PC-9 (cell line): ENCODE measurements around the gene ITIH5. TPM values are rescaled to one million over a fixed set of nuclear protein-coding genes. Genes with fewer than 3 reads are reported as not detected.

ENCODE experiments used
- BruUV-seq: library from RNA; stranded (reverse); fragments of 400-500 nt; replicated peaks from 2 replicates; lab custom pipeline; 2021; lab: Mats Ljungman, UMichigan
- CTCF ChIA-PET: fragments of 300-600 bp; sonication (Branson Sonifier 250); formaldehyde crosslinking; loops from one replicate; lab custom pipeline; 2022; ENCODE audit warnings: antibody characterized with exemption; lab: Charles Lee
- POLR2A ChIA-PET: fragments of 300-600 bp; sonication (Branson Sonifier 250); formaldehyde crosslinking; loops from one replicate; lab custom pipeline; 2022; ENCODE audit warnings: antibody characterized with exemption; ENCODE audit not compliant: unreplicated experiment; lab: Charles Lee
- DNase-seq, 2 experiments: peaks; one replicate each; pipeline versions ENCODE4 v3.0.0 to v3.0.0-alpha.2; 2015 to 2022; ENCODE audit warnings: mixed read lengths in 1 of 2
- H2AFZ ChIP-seq: fragments of 200-600 bp; sonication (generic); 2 replicates; pipeline ENCODE4 v1.8.1; 2017; ENCODE audit warnings: antibody characterized with exemption
- H3F3A ChIP-seq: fragments of 200-600 bp; sonication (generic); 2 replicates; pipeline ENCODE4 v1.8.1; 2017; ENCODE audit warnings: antibody characterized with exemption, mild to moderate bottlenecking, low read depth; ENCODE audit not compliant: insufficient read depth
- H3K27ac ChIP-seq: fragments of 200-600 bp; sonication (generic); 2 replicates; pipeline ENCODE4 v1.6.1; 2016; ENCODE audit warnings: mixed run types
- H3K27me3 ChIP-seq: fragments of 200-600 bp; sonication (generic); 2 replicates; pipeline ENCODE4 v1.6.1; 2016; ENCODE audit warnings: low read depth, mixed run types; ENCODE audit not compliant: insufficient read depth
- H3K36me3 ChIP-seq: fragments of 200-600 bp; sonication (generic); 2 replicates; pipeline ENCODE4 v1.6.1; 2016; ENCODE audit warnings: low read depth, mixed run types
- H3K4me1 ChIP-seq: fragments of 200-600 bp; sonication (generic); replicated peaks from 2 replicates; pipeline ENCODE4 v1.6.1; 2016; ENCODE audit warnings: mixed run types; ENCODE audit not compliant: insufficient read depth
- H3K4me2 ChIP-seq: fragments of 200-600 bp; sonication (generic); 2 replicates; pipeline ENCODE4 v1.6.1; 2017; ENCODE audit warnings: mixed run types
- H3K4me3 ChIP-seq: fragments of 200-600 bp; sonication (generic); 2 replicates; pipeline ENCODE4 v1.6.1; 2016; ENCODE audit warnings: mixed run types
- H3K79me2 ChIP-seq: fragments of 200-600 bp; sonication (generic); 2 replicates; pipeline ENCODE4 v1.6.1; 2017; ENCODE audit warnings: low read depth, mixed run types
- H3K9me2 ChIP-seq: fragments of 200-600 bp; sonication (generic); 2 replicates; pipeline ENCODE4 v1.8.1; 2017; ENCODE audit warnings: mild to moderate bottlenecking; ENCODE audit not compliant: insufficient read depth
- H3K9me3 ChIP-seq: fragments of 200-600 bp; sonication (generic); 2 replicates; pipeline ENCODE4 v1.8.1; 2016; ENCODE audit warnings: low read depth; ENCODE audit not compliant: insufficient read depth
- H4K20me1 ChIP-seq: fragments of 200-600 bp; sonication (generic); 2 replicates; pipeline ENCODE4 v1.8.1; 2017; ENCODE audit not compliant: insufficient read depth
- CTCF ChIP-seq: fragments of 200-600 bp; sonication (generic); conservative IDR thresholded peaks from 2 replicates; pipeline ENCODE4 v1.6.1; 2017; ENCODE audit warnings: mixed run types, antibody characterized with exemption, mild to moderate bottlenecking, moderate library complexity
- EZH2 ChIP-seq: fragments of 200-600 bp; sonication (generic); IDR thresholded peaks from 2 replicates; pipeline ENCODE4 v1.8.0; 2017; ENCODE audit warnings: antibody characterized with exemption, low read depth
- intact Hi-C: fragments of 100-400 bp; cut with micrococcal nuclease; formaldehyde crosslinking; loops from one replicate; pipeline ENCODE4 v1.10.0; 2022; ENCODE audit not compliant: unreplicated experiment
- total RNA-seq: library from RNA; stranded (reverse); gene quantifications from 2 replicates; pipeline ENCODE4 v1.2.3, GENCODE V29; 2021

The ITIH5 gene
- total RNA-seq, 1 experiment from 2014 or later: not detected

GRCh38 chr10:7651853-7652470 is 14.8 kb downstream of the ITIH5 start:
- H3K9me3 ChIP-seq: no peaks in the 10 kb centered on the region
- H4K20me1 ChIP-seq: no peaks in the 10 kb centered on the region
- H3K27me3 ChIP-seq: peaks cover 32% of the 10 kb centered on the region; the same call in 1 of the 2 replicates
- H3K9me2 ChIP-seq: no peaks in the 10 kb centered on the region
- no peaks in the 10 kb centered on the region for H3F3A ChIP-seq
- no peak overlapping the region for H2AFZ ChIP-seq
- no peak overlapping the region for H3K27ac ChIP-seq
- no TSS peak for BruUV-seq
- H3K4me3 ChIP-seq: no peak overlapping the region
- H3K4me2 ChIP-seq: no peak overlapping the region
- no peak for TF ChIP-seq EZH2
- no peak for TF ChIP-seq CTCF
- POLR2A ChIA-PET: no interaction called here
- no peaks in the 10 kb centered on the region for H3K4me1 ChIP-seq
- H3K36me3 ChIP-seq: no peaks in the 10 kb centered on the region
- no peak for DNase-seq
- intact Hi-C loops: no loop called here
- CTCF ChIA-PET: no interaction called here
- H3K79me2 ChIP-seq: no peaks in the 10 kb centered on the region

GRCh38 chr10:7649673-7650300 is 17.0 kb downstream of the ITIH5 start:
- H3K27me3 ChIP-seq: peaks cover 21% of the 10 kb centered on the region; the same call in 1 of the 2 replicates
- H4K20me1 ChIP-seq: no peaks in the 10 kb centered on the region
- H3F3A ChIP-seq: no peaks in the 10 kb centered on the region
- no peaks in the 10 kb centered on the region for H3K4me1 ChIP-seq
- BruUV-seq: no TSS peak
- DNase-seq: no peak
- H3K79me2 ChIP-seq: no peaks in the 10 kb centered on the region
- TF ChIP-seq EZH2 (no peak), CTCF (no peak)
- no peaks in the 10 kb centered on the region for H3K9me2 ChIP-seq
- no peak overlapping the region for H3K27ac ChIP-seq
- H3K4me3 ChIP-seq: no peak overlapping the region
- ChIA-PET POLR2A (no interaction called here), CTCF (no interaction called here)
- intact Hi-C loops: no loop called here
- no peaks in the 10 kb centered on the region for H3K36me3 ChIP-seq
- no peaks in the 10 kb centered on the region for H3K9me3 ChIP-seq
- H3K4me2 ChIP-seq: no peak overlapping the region
- no peak overlapping the region for H2AFZ ChIP-seq

GRCh38 chr10:7647062-7647664 is 19.6 kb downstream of the ITIH5 start:
- intact Hi-C loops: no loop called here
- POLR2A ChIA-PET: no interaction called here

More at GRCh38 chr10:7647062-7647664, 19.6 kb downstream of the ITIH5 start:
- TF ChIP-seq EZH2: no peak
- no peaks in the 10 kb centered on the region for H3K36me3 ChIP-seq
- H3K27ac ChIP-seq: no peak overlapping the region
- H3K4me1 ChIP-seq: no peaks in the 10 kb centered on the region
- H2AFZ ChIP-seq: no peak overlapping the region
- no peaks in the 10 kb centered on the region for H3K79me2 ChIP-seq
- no peak for DNase-seq
- H3F3A ChIP-seq: no peaks in the 10 kb centered on the region
- no peaks in the 10 kb centered on the region for H3K9me3 ChIP-seq
- H3K27me3 ChIP-seq: peaks cover 9% of the 10 kb centered on the region; the same call in 1 of the 2 replicates
- no peaks in the 10 kb centered on the region for H4K20me1 ChIP-seq
- CTCF ChIA-PET: no interaction called here
- no peaks in the 10 kb centered on the region for H3K9me2 ChIP-seq
- no peak overlapping the region for H3K4me3 ChIP-seq
- BruUV-seq: no TSS peak
- no peak overlapping the region for H3K4me2 ChIP-seq
